22Rv1 (cell line): Measurements from ENCODE around the gene PLXNC1.
"Not testable (repeated sequence)": the region's sequence is repeated elsewhere in the genome, so short reads cannot be mapped to it uniquely, and the experiment has no call there.

Source experiments
- H3K27ac ChIP-seq: fragments of 450-650 bp; 2 replicates; pipeline ENCODE4 v1.5.1; 2017
- ZFX ChIP-seq: fragments of 450-650 bp; IDR thresholded peaks from 2 replicates; pipeline ENCODE4 v1.6.1; 2017; ENCODE audit warnings: antibody characterized with exemption, borderline replicate concordance
- TF ChIP-seq, protein P1 (sequence below): fragments of 450-650 bp; IDR thresholded peaks from 2 replicates; pipeline ENCODE4 v1.5.1; 2017; ENCODE audit warnings: mild to moderate bottlenecking

Gene PLXNC1

GRCh38 chr12:94304566-94305061, 156.2 kb downstream of the PLXNC1 start:
- H3K27ac ChIP-seq = peak overlapping the region; percentile 16; the same call in 1 of the 2 replicates
- no peak for TF ChIP-seq ZFX
- TF ChIP-seq, protein P1, sequence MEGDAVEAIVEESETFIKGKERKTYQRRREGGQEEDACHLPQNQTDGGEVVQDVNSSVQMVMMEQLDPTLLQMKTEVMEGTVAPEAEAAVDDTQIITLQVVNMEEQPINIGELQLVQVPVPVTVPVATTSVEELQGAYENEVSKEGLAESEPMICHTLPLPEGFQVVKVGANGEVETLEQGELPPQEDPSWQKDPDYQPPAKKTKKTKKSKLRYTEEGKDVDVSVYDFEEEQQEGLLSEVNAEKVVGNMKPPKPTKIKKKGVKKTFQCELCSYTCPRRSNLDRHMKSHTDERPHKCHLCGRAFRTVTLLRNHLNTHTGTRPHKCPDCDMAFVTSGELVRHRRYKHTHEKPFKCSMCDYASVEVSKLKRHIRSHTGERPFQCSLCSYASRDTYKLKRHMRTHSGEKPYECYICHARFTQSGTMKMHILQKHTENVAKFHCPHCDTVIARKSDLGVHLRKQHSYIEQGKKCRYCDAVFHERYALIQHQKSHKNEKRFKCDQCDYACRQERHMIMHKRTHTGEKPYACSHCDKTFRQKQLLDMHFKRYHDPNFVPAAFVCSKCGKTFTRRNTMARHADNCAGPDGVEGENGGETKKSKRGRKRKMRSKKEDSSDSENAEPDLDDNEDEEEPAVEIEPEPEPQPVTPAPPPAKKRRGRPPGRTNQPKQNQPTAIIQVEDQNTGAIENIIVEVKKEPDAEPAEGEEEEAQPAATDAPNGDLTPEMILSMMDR = no peak

- TF ChIP-seq, protein P1 = no peak
- no peak for TF ChIP-seq ZFX
- peak overlapping the region; percentile 16; the same call in 1 of the 2 replicates for H3K27ac ChIP-seq
Observed at GRCh38 chr12:94305130-94305957, 157.0 kb downstream of the PLXNC1 start.

GRCh38 chr12:94308612-94309011, 160.2 kb downstream of the PLXNC1 start:
- TF ChIP-seq, protein P1 = no peak
- TF ChIP-seq ZFX = no peak
- H3K27ac ChIP-seq = no peak overlapping the region

DNA sequence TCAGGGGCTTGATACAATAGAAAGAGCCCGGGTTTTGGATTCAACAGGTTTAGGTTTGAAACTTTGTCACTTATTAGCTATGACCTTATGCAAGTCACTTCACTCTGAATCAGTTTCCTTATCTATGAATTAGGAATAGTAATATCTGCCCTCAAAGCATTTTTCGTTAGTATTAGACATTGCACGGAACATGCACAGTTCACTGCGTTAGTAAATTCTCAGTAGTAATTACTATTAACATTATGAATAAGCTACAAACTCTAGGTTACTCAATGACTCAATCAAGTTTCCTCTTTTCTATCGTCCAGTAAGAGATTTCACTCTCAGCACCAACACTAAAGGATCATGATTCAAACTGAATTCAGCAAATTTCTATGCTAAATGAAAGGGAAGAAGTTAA, 161.0 kb downstream of the PLXNC1 start:
- H3K27ac ChIP-seq = no peak overlapping the region
- TF ChIP-seq, protein P1 = no peak
- no peak for TF ChIP-seq ZFX

DNA sequence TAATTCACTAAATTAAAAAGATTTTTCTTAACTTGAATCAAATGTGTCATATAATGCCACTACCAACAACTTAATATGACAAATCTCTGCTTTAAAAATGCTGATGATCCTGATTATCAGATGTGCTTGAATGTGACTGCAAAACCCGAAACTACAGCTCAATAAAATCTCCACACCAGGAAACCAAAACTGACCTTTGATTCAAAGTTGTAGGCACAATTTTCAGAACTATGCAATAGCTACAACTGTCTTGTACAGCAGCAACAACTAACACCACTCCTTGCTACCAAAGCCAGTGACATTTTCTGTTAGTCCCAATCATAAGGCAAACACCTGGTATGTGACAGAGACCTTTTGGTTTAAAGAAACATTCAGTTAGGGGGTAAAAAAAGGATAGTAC, 164.0 kb downstream of the PLXNC1 start:
- H3K27ac ChIP-seq = no peak overlapping the region
- TF ChIP-seq, protein P1 = no peak
- TF ChIP-seq ZFX = no peak

DNA sequence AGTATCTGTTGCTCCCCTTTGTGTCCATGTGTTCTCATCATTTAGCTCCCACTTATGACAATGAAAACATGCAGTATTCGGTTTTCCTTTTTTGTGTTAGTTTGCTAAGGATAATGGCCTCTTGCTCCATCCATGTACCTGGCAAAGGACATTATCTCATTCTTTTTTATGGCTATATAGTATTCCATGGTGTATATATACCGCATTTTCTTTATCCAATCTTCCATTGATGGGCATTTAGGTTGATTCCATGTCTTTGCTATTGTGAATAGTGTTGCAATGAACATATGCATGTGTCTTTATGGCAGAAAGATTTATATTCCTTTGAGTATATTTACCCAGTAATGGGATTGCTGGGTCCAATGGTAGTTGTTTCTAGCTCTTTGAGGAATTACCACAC, 168.2 kb downstream of the PLXNC1 start:
- H3K27ac ChIP-seq = not testable (repeated sequence)

GRCh38 chr12:94318181-94318580, 169.8 kb downstream of the PLXNC1 start:
- TF ChIP-seq, protein P1 = no peak
- TF ChIP-seq ZFX = no peak
- H3K27ac ChIP-seq = no peak overlapping the region
